ENCODE measurements around the gene OR1S2.

GRCh38 chr11:58164389-58164788, 39.6 kb downstream of the OR1S2 start:
- TF ChIP-seq, protein P1, sequence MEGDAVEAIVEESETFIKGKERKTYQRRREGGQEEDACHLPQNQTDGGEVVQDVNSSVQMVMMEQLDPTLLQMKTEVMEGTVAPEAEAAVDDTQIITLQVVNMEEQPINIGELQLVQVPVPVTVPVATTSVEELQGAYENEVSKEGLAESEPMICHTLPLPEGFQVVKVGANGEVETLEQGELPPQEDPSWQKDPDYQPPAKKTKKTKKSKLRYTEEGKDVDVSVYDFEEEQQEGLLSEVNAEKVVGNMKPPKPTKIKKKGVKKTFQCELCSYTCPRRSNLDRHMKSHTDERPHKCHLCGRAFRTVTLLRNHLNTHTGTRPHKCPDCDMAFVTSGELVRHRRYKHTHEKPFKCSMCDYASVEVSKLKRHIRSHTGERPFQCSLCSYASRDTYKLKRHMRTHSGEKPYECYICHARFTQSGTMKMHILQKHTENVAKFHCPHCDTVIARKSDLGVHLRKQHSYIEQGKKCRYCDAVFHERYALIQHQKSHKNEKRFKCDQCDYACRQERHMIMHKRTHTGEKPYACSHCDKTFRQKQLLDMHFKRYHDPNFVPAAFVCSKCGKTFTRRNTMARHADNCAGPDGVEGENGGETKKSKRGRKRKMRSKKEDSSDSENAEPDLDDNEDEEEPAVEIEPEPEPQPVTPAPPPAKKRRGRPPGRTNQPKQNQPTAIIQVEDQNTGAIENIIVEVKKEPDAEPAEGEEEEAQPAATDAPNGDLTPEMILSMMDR (IDR thresholded peaks at IDR 0.05), result no peak
- TF ChIP-seq SIN3A (IDR thresholded peaks at IDR 0.05; ENCODE audit: borderline replicate concordance, insufficient read depth, low read depth, low read length), result no peak

All from Panc1 (cell line).